ENCODE measurements around the gene ELOVL2.

The ELOVL2 gene

GRCh38 chr6:11056871-11057270 is 12.8 kb upstream of the ELOVL2 start:
- no peak for DNase-seq (ENCODE audit: low spot score)

GRCh38 chr6:11055127-11055627 is 11.1 kb upstream of the ELOVL2 start:
- no peak for DNase-seq (ENCODE audit: low spot score)

- DNase-seq (ENCODE audit: low spot score) = no peak
Measured at GRCh38 chr6:11054722-11055121, 10.6 kb upstream of the ELOVL2 start.

GRCh38 chr6:11053307-11053706 is 9.2 kb upstream of the ELOVL2 start:
- no peak for DNase-seq (ENCODE audit: low spot score)

- no peak for DNase-seq (ENCODE audit: low spot score)
Measured at GRCh38 chr6:11050731-11051130, 6.6 kb upstream of the ELOVL2 start.

GRCh38 chr6:11044712-11045167 is 635 bp upstream of the ELOVL2 start:
- DNase-seq (ENCODE audit: low spot score) = no peak

GRCh38 chr6:11043378-11043960 is 636 bp downstream of the ELOVL2 start:
- no peak for DNase-seq (ENCODE audit: low spot score)

GRCh38 chr6:11042750-11043377 is 1.2 kb downstream of the ELOVL2 start:
- DNase-seq (ENCODE audit: low spot score) = no peak

GRCh38 chr6:11042025-11042749 is 1.9 kb downstream of the ELOVL2 start:
- DNase-seq (ENCODE audit: low spot score) = no peak

GRCh38 chr6:11040134-11040533 is 4.0 kb downstream of the ELOVL2 start:
- no peak for DNase-seq (ENCODE audit: low spot score)

- no peak for DNase-seq (ENCODE audit: low spot score)
Measured at GRCh38 chr6:11039040-11039439, 5.1 kb downstream of the ELOVL2 start.

GRCh38 chr6:11036977-11037430 is 7.1 kb downstream of the ELOVL2 start:
- DNase-seq (ENCODE audit: low spot score) = no peak

GRCh38 chr6:11036351-11036740 is 7.8 kb downstream of the ELOVL2 start:
- no peak for DNase-seq (ENCODE audit: low spot score)

- DNase-seq (ENCODE audit: low spot score) = no peak
Measured at GRCh38 chr6:11035616-11036350, 8.3 kb downstream of the ELOVL2 start.

- no peak for DNase-seq (ENCODE audit: low spot score)
Measured at GRCh38 chr6:11033825-11034224, 10.3 kb downstream of the ELOVL2 start.

GRCh38 chr6:11030904-11031303 is 13.2 kb downstream of the ELOVL2 start:
- DNase-seq (ENCODE audit: low spot score) = no peak

GRCh38 chr6:11028959-11029358 is 15.1 kb downstream of the ELOVL2 start:
- DNase-seq (ENCODE audit: low spot score) = no peak

GRCh38 chr6:11027565-11028110 is 16.5 kb downstream of the ELOVL2 start:
- no peak for DNase-seq (ENCODE audit: low spot score)

GRCh38 chr6:11025921-11026635 is 18.0 kb downstream of the ELOVL2 start:
- no peak for DNase-seq (ENCODE audit: low spot score)

- DNase-seq (ENCODE audit: low spot score) = no peak
Measured at GRCh38 chr6:11025130-11025529, 19.0 kb downstream of the ELOVL2 start.

GRCh38 chr6:11023032-11023431 is 21.1 kb downstream of the ELOVL2 start:
- DNase-seq (ENCODE audit: low spot score) = no peak

All from CD4-positive, alpha-beta T cell treated with Interleukin-2 at 100 ng/mL for 4 hours (primary cell).